Left hindlimb (tissue), 1 donor: ENCODE data around the gene ZNF219.

Source experiments
- DNase-seq: peaks from one replicate; pipeline ENCODE4 v3.0.0-alpha.2; 2018

ZNF219 gene

GRCh38 chr14:21084998-21085853, 13.2 kb downstream of the ZNF219 start:
- peak; percentile 23 for DNase-seq

- DNase-seq: peak; percentile 1
These were observed 14.1 kb downstream of the ZNF219 start for GRCh38 chr14:21084396-21084795.

GRCh38 chr14:21083565-21084325, 14.7 kb downstream of the ZNF219 start:
- peak; percentile 24 for DNase-seq

- peak; percentile 29 for DNase-seq
These were observed 16.8 kb downstream of the ZNF219 start for GRCh38 chr14:21081521-21082142.

GRCh38 chr14:21078726-21079125, 19.7 kb downstream of the ZNF219 start:
- peak; percentile 19 for DNase-seq

- peak; percentile 12 for DNase-seq
These were observed 20.2 kb downstream of the ZNF219 start for GRCh38 chr14:21078287-21078686.

GRCh38 chr14:21077672-21078071, 20.8 kb downstream of the ZNF219 start:
- DNase-seq: peak; percentile 12

GRCh38 chr14:21075719-21076437, 22.6 kb downstream of the ZNF219 start:
- DNase-seq: no peak

GRCh38 chr14:21074398-21075272, 23.8 kb downstream of the ZNF219 start:
- DNase-seq: no peak

GRCh38 chr14:21073921-21074320, 24.5 kb downstream of the ZNF219 start:
- no peak for DNase-seq

GRCh38 chr14:21072781-21073339, 25.6 kb downstream of the ZNF219 start:
- no peak for DNase-seq

- no peak for DNase-seq
These were observed 26.4 kb downstream of the ZNF219 start for GRCh38 chr14:21072031-21072473.

- peak; percentile 97 for DNase-seq
These were observed 27.0 kb downstream of the ZNF219 start for GRCh38 chr14:21071225-21072030.

- DNase-seq: no peak
These were observed 27.7 kb downstream of the ZNF219 start for GRCh38 chr14:21070610-21071224.

- DNase-seq: peak; percentile 86
These were observed 28.3 kb downstream of the ZNF219 start, which contains the start of gene ARHGEF40 for GRCh38 chr14:21070083-21070609. TSS of gene ARHGEF40 (plus strand) at chr14:21070304. CDS start at chr14:21070397, 93 bp downstream.

GRCh38 chr14:21069388-21070082, 28.9 kb downstream of the ZNF219 start:
- DNase-seq: peak; percentile 87

- DNase-seq: peak; percentile 70
These were observed 29.7 kb downstream of the ZNF219 start for GRCh38 chr14:21068521-21069387.
